SK-N-SH treated with all-trans-retinoic acid at 6 μM for 48 hours (cell line): ENCODE measurements around the gene ATP6V1C2.

Experiments used
- ARNTL ChIP-seq: fragments of 450-650 bp; formaldehyde crosslinking; IDR thresholded peaks from 2 replicates; pipeline ENCODE4 v1.5.0; 2020; ENCODE audit warnings: low read depth, mild to moderate bottlenecking, moderate library complexity, borderline replicate concordance
- CSDC2 ChIP-seq: fragments of 250-450 bp; sonication (Bioruptor Pico); IDR thresholded peaks from 2 replicates; pipeline ENCODE4 v1.5.0; 2020; ENCODE audit warnings: mild to moderate bottlenecking, moderate library complexity
- GLIS3 ChIP-seq: fragments of 250-450 bp; sonication (Bioruptor Pico); IDR thresholded peaks from 2 replicates; pipeline ENCODE4 v1.5.0; 2020; ENCODE audit warnings: mild to moderate bottlenecking, moderate library complexity
- ISL1 ChIP-seq: fragments of 250-450 bp; sonication (Bioruptor Pico); IDR thresholded peaks from 2 replicates; pipeline ENCODE4 v2.1.2; 2022; ENCODE audit warnings: mild to moderate bottlenecking, moderate library complexity
- PATZ1 ChIP-seq: fragments of 250-450 bp; sonication (Bioruptor Pico); IDR thresholded peaks from 2 replicates; pipeline ENCODE4 v1.8.0; 2020; ENCODE audit warnings: mild to moderate bottlenecking, moderate library complexity, borderline replicate concordance
- RARB ChIP-seq: fragments of 250-450 bp; sonication (Bioruptor Pico); IDR thresholded peaks from 2 replicates; pipeline ENCODE4 v1.8.0; 2021; ENCODE audit warnings: mild to moderate bottlenecking, moderate library complexity
- SNAI2 ChIP-seq: fragments of 250-450 bp; sonication (Bioruptor Pico); IDR thresholded peaks from 2 replicates; pipeline ENCODE4 v1.5.0; 2020; ENCODE audit warnings: mild to moderate bottlenecking, moderate library complexity
- ZC3H10 ChIP-seq: fragments of 250-450 bp; sonication (Bioruptor Pico); IDR thresholded peaks from 2 replicates; pipeline ENCODE4 v1.5.1; 2021; ENCODE audit warnings: mild to moderate bottlenecking, moderate library complexity

DNA sequence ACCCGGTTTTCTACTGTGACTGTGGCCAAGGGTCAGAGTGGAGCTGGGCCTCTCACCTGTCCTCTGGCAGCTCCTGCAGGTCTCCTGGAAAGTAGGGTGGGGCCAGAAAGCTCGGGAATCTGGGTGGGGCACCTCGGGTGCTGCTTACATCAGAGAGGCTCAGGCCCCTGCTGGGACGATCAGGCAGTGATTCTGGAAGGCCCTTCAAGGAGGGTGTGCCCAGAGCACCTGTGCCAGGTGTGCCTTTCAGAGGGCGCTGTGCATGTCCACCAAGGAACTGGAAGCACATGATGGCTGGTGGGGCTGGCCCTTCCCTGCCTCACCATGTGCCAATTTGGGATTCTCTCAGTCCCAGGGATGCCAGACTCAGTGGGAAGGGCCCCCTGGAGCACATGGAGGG lies 44.0 kb downstream of the ATP6V1C2 start:
- TF ChIP-seq CSDC2 (no peak), SNAI2 (CRISPR knock-in tag) (no peak), PATZ1 (CRISPR knock-in tag) (no peak), GLIS3 (CRISPR knock-in tag) (no peak), RARB (no peak), ARNTL (no peak), ISL1 (no peak), ZC3H10 (CRISPR knock-in tag) (no peak)
